Inferior parietal cortex (tissue), 1 donor: ENCODE results near the gene AQP7.
"Not testable (repeated sequence)": the region's sequence is repeated elsewhere in the genome, so short reads cannot be mapped to it uniquely, and the experiment has no call there.

Experiments
- DNase-seq: peaks from one replicate; pipeline ENCODE4 v3.0.0-alpha.2; 2016; ENCODE audit errors: extremely low spot score

The AQP7 gene

DNA sequence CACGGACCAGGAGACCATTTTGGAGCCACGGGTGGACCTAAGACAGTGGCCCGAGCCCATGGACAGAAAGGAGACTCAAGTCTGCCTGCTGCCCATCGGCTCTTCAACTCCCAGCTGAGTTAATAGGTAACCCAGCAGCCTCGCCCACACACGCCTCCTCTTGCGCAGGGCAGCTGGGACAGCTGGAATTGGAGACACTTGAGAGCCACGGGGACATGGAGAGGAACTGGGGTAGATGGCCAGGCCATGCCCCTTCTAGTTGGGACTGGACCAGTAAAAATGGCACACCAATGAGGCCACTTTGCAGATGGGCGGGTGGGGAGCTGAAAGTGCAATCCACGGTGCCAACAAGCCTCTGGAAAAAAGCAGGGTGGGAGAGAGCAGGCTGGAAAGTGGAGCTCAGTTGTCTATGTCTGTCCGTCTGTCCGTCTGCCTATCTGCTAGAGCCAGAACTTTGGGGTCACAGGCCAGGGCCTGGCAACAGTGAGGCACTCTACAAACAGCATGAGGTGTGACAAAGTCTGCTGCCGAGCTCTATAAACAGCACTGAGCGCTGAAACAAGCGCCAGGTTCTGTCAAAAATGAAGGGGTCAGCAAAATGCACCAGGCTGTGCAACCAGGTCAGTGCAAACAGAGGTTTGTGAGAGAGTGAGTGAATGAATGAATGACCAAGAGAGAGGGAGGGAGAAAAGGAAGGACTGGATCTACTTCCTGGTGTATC is 7.0 kb downstream of the AQP7 start:
- not testable (repeated sequence) for DNase-seq

DNA sequence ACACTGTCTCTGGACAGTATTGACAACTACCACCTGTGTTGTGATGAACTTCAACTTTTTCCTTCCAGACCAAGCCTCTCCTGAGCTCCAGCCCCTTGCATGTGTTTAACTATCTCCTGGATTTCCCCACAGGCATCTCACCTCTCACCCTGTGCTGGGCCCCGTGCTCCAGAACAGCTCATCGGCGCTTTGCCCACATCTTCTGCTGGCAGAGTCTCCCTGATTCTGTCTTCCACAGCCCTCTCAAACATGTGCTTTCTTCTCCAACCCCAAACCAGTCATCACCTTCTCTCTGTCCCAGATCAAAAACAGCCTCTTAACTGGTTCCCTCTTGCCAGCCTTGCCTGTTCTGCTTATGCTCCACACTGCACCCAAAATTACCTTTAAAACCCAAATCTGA is 8.4 kb downstream of the AQP7 start:
- DNase-seq: not testable (repeated sequence)

DNA sequence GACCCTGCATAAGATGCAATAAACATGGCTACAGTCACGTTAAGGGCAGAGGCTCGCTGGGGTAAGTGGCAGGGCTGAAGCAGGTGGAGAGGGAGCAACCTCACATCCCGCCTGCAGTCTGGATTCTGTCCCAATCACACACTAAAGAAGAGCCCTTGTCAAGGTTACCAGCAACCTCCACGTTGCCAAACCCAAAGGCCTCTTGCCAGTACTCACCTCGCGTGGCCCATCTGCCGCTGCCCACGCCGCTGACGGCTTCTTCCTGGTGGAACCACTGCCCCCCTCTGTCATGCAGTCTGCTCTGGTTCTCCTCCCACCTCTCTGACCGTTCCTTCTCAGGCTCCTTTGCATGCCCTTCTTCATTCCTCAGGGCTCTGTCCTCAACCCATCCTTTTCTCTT is 8.8 kb downstream of the AQP7 start:
- no peak for DNase-seq

DNA sequence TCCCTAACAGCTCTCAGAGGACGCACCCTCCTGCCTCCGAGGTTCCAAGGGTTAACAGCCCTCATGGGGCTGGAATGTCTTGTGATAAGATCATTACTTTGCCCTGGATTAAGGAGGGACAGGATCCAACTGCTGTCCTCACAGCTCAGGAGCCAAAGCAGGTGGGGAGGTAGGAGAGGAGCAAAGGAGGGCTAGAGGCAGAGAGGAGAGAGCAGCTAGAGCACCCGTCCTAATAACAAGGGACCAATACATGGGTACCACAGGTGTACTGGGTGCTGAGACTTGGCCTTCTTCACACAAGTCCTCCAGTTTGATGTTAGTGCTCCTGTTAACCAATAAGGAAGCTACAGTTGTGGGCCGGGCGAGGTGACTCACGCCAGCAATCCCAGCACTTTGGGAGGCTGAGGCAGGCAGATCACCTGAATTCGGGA is 9.8 kb downstream of the AQP7 start:
- DNase-seq: not testable (repeated sequence)

DNA sequence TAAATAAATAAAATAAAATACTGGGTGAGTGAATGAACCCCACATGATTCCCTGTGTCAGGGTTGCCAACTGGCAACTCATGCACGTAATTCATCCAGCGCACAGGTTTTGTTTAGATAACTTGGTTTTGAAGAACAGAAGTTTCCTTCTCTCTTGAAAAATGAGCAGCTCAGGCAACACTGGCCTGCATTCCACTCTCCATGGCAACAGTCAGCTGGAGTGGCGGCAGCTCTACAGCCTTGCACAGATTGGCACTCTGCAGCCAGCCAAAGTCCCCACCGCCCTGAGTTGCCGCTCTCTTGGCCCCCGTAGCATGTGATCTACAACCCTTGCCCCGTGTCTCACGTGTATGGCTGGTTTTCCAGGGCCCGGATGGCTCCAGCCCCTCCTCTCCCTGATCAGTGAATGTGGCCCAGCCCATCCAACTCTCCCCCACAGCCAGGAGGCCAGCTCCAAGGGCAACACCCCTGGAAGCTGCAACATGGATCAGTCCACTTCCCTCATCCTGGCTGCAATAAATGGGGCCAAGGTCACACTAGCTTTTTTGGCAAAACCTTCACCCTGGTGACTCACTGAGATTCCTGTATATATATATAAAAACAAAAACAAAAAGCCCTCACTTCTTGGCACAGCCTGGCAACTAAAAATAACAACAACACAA is 11.1 kb downstream of the AQP7 start:
- DNase-seq: peak; percentile 48

DNA sequence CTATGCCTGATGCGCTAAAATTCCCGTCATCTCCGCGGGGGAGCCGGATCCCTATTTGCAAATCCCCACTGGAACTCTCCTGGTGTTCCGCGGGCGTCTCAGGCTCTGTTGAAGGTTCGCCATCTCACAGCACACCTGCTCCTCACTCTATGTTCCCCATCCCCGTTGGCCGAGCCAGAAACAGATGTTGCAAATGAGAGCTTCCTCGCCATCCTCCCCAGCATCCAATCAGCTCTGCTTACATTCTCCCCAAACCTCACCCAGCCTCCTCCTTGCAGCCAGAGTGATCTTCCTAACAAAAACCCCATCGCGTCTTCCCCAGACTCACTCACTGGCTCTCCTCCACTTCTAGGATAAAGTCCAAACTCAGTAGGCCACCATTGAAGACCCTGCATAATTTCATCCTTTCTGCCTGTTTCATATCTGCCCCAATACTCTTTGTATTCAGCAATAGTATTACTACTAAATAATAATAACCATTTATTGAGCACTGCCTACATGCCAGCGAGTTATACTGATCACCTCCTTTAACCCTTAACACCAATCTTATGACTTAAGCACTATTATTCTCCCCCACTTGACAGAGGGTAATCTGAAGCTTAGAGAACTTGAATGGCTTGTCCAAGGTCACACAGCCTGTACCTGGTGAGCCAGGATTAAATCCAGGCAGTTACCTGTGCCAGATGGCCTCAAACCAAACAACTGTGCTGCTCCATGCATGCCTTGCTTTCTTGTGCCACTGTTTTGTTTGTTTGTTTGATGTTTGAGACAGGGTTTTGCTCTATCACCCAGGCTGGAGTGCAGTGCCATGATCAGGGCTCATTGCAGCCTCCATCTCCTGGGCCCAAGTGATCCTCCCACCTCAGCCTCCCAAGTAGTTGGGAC is 14.0 kb downstream of the AQP7 start:
- DNase-seq: no peak

DNA sequence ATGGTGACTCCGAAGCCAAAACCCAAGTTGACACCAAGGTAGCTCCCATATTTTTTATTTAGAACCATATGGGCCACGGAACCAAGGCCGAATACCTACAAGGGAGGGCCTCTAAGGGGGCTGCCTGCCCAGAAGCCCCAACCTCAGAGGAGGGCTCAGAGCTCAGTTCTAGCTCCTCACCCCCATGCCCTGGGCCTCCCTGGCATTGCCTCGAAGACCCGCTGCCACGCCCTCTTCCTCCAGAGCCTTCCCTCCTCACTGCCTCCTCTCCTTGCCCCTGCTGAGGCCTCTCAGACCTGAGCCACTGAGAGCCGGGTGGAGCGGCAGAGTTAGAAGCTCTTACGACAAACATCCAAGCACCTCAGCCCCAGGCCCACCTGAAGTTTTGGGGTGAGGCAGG is 15.4 kb downstream of the AQP7 start:
- DNase-seq: not testable (repeated sequence)

DNA sequence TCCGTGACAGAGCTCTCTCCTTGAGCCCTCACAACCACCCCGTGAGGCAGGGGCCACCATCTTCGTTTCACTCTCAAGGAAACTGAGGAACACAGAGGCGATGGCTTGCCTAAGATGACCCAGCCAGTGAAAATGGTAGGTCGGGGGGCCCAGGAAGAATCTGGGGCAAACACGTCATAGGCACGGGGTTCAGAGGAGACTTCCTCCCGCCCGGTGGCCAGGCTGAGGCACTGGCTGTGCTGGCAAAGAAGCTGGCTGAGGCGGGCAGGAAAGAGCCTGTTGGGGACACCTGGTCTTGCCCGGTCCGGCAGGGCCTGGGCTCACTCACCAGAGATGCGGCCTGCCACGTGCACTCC is 15.7 kb downstream of the AQP7 start:
- DNase-seq: not testable (repeated sequence)

DNA sequence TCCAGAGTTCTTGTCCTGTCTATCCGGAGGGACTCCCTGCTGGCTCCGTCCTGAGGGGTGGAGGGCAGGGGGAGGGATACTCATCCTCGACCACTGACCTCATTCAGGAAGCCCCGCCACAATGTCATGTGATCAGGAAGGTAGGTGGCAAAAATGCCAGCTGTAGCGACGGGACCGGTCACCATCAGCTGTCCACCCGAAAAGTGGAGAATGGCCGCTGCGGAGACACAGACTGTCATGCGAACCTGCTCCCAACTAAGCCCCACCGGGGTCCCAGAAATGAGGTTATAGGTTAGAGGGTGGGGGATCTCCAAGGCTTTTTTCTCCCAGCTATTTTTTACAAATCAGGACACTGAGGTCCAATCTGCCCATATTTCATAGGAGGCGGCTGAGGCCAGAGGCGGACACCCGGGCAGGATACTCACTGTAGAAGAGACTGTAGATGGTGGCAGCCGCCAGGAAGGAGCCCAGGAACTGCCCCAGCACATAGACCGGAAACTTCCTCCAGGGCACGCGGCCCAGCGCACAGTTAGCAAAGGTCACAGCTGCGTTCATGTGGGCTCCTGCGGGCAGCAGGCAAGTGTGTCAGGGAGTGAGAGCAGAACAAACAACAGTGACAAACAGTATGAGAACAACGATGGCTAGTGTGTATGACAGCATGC is 16.3 kb downstream of the AQP7 start:
- not testable (repeated sequence) for DNase-seq

DNA sequence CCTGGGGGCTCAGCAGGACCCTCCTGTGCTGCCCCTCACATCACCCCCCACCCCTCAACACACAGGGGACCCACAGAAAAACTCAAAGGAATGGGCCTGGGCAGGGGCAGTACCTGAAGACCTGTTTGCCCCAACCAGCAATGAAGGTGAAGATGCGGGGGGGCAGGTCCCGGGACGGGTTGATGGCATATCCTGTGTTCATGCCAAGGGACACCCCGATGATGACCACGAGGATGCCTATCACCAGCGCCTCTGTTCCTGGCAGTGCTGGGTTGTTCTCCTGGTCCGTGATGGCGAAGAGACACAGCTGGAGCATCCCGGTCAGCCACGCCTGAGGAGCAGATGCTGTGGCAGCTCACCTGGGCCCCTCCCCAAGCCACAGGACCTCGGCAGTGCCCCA is 16.8 kb downstream of the AQP7 start:
- not testable (repeated sequence) for DNase-seq

DNA sequence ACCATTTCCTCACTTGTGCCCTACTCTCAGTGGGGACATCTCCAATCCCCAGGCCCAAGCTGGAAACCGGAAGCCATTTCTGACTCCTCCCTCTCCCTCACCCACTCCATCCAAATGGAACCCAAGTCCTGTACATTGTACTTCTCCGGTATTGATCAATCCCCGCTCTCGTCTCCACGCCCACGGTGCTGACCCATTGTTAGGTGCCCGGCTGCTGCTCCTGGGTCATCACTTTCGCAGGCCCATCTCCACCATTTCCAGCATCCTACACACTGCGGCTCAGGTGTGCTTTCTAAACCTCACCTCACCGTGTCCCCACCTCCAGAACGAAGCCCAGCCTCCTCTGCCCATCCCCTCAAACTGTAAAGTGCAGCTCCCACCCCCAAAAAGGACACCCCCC is 19.0 kb downstream of the AQP7 start:
- not testable (repeated sequence) for DNase-seq

DNA sequence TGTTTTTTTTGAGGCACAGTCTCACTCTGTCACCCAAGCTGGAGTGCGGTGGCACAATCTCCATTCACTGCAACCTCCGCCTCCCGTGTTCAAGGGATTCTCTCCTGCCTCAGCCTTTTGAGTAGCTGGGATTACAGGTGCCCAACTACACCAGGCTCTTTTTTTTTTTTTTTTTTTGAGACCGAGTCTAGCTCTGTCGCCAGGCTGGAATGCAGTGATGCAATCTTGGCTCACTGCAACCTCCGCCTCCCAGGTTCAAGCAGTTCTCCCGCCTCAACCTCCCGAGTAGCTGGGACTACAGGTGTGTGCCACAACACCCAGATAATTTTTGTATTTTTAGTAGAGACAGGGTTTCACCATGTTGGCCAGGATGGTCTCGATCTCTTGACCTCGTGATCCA is 20.0 kb downstream of the AQP7 start:
- not testable (repeated sequence) for DNase-seq

DNA sequence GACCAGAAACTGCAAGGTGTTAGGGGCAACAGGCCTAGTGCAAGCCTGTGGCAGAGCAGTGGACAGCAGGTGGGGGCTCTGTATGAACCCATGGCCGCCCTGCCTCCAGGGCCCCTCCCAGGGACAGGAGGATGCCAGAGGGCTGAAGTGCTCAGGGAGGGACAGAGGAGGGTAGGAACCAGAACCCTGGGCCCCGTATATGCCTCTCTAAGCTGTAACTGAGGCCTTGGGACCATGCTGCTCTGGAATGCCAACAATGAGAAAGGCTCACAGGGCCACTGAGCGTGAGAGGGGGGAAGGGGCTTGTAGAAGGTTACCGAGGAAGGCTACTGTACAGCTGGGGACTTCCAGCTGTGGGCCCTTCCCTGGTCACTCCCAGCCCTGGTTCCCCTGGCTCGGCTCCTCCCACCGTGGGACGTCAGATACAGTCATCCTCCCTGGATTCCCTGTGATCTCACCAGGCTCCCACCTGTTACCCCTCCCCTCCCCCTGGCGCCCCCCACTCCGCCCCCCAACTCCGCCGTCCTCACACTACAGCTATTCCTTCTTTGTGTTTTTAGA is 21.1 kb downstream of the AQP7 start:
- DNase-seq: no peak

DNA sequence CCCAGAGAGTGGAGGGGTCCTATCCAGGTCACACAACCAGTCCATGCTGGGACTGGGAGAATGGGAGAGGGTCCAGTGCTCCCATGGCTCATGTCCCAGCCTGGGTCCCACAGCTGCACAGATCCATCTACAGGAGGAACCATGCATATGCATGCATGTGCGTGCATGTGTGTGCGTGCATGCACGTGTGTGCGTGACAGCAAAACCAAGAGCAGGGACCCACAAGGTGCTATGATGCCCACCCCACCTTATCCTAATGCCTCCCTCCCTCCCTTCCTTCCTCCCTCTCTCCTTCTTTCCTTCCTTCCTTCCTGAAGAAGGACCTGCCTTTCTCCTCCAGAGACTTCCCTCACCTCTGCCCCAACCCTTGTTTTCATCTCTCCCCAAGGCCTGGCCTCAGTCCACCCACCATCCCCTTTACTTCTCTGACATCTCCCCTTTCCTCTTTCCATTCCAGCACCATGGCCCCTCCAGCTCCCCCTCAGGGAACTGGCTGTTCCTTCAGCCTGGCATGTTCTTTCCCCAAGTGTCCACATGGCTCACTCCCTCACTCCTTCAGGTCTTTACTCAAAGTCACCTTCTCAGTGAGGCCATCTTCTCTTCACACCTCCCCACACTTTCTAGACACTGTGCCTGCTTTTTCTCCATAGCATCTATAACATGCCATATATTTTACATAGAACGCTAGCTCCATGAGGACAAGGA is 21.8 kb downstream of the AQP7 start:
- DNase-seq: no peak

DNA sequence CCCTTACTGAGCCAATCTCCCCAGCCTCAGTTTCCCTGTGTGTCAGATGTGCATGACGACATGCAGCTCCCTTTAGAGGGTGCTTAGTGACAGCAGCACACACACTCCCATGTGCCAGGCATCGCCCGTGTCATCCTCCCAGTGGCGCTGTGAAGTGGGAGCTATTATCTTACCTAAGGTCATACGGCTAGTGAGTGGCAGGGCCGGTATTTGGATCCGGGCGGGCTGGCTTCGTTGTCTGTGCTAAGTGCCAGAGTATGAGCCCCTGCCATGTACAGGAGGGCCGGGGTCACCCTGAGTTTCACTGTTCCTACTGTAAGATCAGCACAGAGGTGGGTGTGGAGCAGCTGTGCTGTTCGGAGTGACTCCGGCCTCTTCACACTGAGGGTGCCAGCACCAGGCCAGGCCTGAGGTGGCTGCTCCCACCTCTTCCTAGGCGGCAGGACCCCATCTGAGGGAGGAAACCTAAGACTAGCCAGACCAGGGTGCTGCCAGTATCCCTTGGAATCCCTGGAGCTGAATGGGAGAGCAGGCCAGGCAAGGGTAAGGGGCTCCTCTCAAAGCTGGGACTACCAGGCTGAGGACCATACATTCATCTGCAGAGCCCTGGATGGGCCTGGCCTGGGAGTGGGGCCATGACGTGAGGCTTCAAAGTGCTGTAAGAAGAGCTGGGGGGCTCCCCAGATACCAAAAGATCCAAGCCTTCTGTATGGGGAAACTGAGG is 22.5 kb downstream of the AQP7 start:
- no peak for DNase-seq

DNA sequence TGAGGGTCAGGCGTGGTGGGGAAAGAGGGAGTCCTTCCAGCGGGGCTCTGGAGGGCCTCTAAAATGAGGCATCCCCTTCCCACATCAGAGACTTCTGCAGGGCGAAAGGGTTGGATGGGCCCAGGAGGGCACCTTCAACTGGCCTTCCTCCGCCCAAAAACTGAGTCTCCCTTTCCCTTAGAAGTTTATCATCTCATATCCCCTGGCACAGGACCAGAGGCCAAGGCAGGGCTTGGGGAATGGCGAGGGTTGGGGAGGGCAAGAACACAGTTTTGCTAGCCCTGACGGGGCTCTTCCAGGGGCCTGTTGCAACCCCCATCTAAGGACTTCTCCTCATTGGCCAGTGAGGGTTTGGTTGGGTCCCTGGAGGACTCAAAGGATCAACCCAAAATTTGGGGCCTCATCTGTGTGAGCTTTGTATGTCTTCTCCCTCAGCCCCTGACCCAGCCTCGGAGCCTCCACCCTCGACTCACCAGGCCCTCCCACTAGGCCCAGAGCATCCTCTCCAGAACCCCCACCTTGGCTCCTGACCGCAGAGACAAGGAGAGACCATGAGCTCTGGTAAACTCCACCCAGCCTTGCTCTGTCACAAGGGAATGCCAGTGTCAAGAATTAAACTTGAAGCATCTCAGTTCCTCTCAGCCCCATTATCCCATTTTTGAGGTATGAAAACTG is 24.1 kb downstream of the AQP7 start:
- no peak for DNase-seq

DNA sequence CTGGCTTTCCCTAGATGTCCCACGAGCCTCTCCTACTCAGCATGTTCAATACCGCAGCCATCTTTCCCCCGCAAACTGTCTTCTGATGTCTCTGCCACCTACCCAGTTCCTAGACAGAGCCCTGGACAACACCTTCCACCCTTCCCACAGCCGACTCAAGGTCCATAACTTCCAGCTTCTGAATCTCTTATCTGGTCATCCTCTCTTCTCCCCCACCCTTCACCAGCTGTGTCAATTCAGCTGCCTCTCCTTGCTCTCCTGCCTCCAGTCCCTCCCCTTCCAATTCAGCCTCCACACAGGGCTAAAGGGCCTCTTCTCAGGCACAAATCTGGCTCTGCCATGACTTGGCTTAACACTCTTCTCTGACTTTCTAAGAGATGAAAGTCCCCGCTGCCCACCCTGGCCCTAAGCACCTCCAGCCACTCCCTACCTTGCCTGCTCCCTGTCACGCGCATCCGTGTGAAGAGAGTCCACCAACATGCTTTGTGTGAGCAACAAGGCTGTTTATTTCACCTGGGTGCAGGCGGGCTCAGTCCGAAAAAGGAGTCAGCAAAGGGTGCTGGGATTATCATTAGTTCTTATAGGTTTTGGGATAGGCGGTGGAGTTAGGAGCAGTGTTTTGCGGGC is 25.2 kb downstream of the AQP7 start:
- no peak for DNase-seq

DNA sequence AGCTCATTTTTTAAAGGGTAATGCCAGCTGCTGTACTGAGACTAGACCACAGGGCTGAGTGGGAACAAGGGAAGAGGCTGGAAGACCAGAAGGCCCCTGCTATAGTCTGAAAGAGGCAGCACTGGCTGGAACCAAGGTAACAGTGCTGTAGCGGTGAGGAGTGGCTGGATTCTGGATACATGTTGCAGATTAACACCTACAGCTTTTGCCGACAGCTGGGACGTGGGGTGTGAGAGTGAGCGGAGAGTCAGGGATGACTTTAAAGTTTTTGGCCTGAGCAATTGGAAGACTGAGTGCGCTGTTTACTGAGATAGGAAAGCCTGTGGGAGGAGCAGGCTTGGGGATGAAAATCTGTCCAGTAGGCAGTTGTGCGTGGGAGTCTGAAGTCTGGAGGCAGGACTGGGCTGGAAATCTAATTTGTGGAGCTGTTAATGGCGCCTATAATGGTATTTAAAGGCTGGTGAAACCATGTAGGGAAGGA is 26.5 kb downstream of the AQP7 start:
- DNase-seq: peak; percentile 59

DNA sequence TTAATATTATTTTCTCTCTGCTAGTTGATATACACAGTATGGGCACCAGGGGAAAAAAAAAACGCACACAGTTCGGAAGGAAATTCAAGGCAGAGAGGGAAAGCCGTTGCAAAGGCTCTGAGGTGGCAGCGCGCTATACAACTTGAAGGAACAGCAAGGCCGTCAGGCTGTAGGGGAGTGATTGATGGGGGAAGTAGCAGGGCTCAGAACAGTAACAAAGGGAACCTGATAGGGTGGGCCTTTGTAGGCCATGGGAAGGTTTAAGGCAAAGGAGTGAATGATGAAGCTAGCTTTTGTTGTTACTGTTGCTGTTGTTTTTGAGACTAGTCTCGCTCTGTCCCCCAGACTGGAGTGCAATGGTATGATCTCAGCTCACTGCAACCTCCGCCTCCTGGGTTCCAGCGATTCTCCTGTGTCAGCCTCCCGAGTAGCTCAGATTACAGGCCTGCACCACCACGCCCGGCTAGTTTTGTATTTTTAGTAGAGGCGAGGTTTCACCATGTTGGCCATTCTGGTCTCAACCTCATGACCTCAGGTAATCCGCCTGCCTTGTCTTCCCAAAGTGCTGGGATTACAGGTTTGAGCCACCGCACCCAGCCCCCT is 27.0 kb downstream of the AQP7 start:
- no peak for DNase-seq
